Stomach (tissue), 4 donors: ENCODE measurements around the gene CCNJL.

ENCODE experiments used
- CTCF ChIP-seq, 7 experiments: fragments of 450-650 bp in 4 of 7; fragments of 200-600 bp in 3 of 7; sonication (generic) in 3 of 7; IDR thresholded peaks; one replicate each; pipeline ENCODE4 v1.5.1; 2016 to 2019; ENCODE audit warnings: antibody characterized with exemption in 7 of 7, control low read depth in 2 of 7, mild to moderate bottlenecking in 1 of 7
- EP300 ChIP-seq: sonication (generic); formaldehyde crosslinking; IDR thresholded peaks from one replicate; pipeline ENCODE4 v1.6.1; 2017; ENCODE audit warnings: antibody characterized with exemption
- POLR2A ChIP-seq, 4 donors: fragments of 450-650 bp; IDR thresholded peaks; one replicate each; pipeline ENCODE4 v1.6.1; 2016; ENCODE audit warnings: antibody characterized with exemption in 4 of 4, control low read depth in 2 of 4, mild to moderate bottlenecking in 1 of 4, moderate library complexity in 1 of 4
- POLR2AphosphoS5 ChIP-seq, 3 donors: sonication (generic); formaldehyde crosslinking; IDR thresholded peaks; one replicate each; pipeline ENCODE4 v1.6.1; 2016; ENCODE audit warnings: antibody characterized with exemption in 3 of 3

- TF ChIP-seq EP300 = no peak
- TF ChIP-seq CTCF (IDR thresholded peaks at IDR 0.05) = no peak
- TF ChIP-seq POLR2A (IDR thresholded peaks at IDR 0.05) = no peak
- TF ChIP-seq POLR2AphosphoS5 (IDR thresholded peaks at IDR 0.05) = no peak
Observed at GRCh38 chr5:160356550-160357347, 44.4 kb upstream of the CCNJL start.
